Ramos (cell line): ENCODE measurements around the gene FAM168A.
"Not testable (repeated sequence)": the region's sequence is repeated elsewhere in the genome, so short reads cannot be mapped to it uniquely, and the experiment has no call there.

ENCODE experiments used
- in situ Hi-C: fragments of 300-500 bp; cut with MboI; formaldehyde crosslinking; loops from one replicate; pipeline ENCODE4 v1.14.3; 2022; ENCODE audit warnings: low sequenced_read_pairs; ENCODE audit not compliant: unreplicated experiment

Gene FAM168A

DNA sequence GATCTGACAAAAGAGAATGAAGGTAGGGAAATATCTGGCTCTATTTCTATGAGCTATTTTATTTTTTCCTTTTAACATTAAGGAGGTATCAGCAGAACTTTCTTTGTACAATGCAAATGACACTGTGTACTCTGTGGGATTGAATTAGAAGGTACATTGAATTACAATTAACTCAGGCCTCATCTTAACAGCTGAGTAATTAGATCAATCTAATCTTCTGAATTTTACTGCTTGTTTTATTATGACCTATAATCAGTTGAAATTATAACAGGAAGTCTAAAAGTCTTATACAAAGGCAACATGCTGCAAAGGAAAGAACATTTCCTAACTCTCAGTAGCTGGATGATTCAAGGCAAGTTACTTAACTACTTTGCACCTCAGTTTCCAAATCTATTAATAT, 151.9 kb downstream of the FAM168A start:
- in situ Hi-C loops = no loop called here

- in situ Hi-C loops = no loop called here
Observed at GRCh38 chr11:73439002-73439843, 158.7 kb downstream of the FAM168A start.

- in situ Hi-C loops = not testable (repeated sequence)
Observed at GRCh38 chr11:73436859-73437258, 161.1 kb downstream of the FAM168A start.

DNA sequence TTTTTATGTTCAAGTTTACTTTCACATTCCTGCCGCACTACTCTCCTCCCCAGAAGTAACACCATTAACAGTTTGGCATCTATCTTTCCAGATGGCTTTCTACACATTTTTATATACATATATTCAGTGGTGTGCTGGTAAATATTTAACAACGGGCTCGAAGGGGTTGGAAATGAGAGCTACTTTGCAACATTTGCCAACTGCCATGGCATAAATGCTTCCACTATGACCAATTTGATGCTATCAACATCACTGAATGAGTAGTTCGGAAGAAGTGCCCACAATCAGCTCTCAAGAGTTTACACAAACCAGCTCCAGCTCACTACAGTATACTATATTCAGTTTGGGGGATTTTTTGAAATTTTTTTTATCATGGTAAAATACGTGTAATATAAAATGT, 166.5 kb downstream of the FAM168A start:
- in situ Hi-C loops = no loop called here

DNA sequence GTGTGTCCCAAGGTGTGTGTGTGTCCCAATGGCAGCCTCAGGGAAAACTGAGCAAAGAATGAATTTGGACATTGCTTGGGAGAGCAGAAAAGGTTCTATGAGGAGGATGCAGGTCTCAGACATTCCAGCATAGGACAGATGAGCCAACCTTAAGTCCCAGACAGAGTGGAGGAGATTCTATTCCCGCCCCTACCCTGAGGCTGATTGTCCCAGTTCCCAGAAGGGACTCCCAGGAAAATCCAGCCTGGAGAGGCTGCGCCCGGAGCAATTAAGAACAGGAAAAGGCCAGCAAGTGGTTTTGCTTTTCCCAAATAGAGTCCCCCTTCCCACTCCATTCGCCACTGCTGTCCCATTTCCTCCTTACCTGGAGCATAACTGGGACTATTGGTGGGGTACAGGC, 167.6 kb downstream of the FAM168A start:
- in situ Hi-C loops = no loop called here

DNA sequence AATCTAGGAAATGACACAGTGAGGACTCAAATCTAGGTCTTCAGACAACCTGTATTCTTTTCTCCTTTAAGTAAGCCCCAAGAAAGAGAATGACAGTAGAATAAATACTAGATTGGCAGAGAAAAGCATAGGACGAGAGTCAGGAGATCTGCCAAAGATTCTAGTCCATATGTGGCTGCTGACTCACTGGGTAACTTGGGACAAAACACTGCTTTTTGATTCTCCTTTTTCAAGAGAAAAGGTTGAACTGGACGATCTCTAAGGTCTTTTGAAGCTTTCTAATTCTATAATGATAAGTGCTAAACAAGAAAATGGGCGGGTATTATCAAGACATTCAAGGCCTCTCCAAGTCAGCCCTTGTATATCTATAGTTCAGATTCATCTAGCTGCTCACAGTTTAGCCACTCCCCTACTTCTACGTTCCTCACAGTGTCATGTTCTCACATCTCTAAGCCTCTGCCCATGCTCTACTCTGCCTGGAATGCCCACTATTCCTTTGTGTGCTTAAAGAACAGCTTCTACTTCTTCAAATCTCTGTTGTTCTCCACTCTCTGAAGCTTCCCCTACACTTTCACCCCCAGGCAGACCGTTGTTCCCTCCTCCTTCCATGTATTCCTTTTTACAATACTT, 168.7 kb downstream of the FAM168A start:
- in situ Hi-C loops = no loop called here

- in situ Hi-C loops = no loop called here
Observed at GRCh38 chr11:73428699-73429098, 169.2 kb downstream of the FAM168A start.

GRCh38 chr11:73428227-73428626, 169.7 kb downstream of the FAM168A start:
- in situ Hi-C loops = no loop called here

GRCh38 chr11:73426219-73426850, 171.6 kb downstream of the FAM168A start:
- in situ Hi-C loops = no loop called here

GRCh38 chr11:73425108-73425507, 172.8 kb downstream of the FAM168A start:
- in situ Hi-C loops = no loop called here

DNA sequence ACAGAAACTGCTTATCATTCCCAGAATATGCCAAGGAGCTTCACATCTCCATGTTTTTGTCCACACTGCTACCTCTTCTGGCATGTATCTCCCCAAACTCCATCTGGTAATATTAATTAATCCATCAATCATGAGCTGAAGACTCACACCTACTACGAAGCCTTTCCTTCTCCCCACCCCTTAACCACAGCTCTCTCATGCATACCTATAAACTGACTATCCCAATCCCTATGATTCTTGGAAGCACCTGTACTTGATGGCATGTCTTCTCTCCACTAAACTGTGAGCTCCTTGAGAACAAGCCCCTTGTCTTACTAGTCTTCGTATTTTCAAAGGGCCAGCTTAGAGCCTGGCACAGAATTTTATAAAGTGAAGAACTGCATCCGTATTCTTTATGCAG, 174.4 kb downstream of the FAM168A start:
- in situ Hi-C loops = no loop called here

DNA sequence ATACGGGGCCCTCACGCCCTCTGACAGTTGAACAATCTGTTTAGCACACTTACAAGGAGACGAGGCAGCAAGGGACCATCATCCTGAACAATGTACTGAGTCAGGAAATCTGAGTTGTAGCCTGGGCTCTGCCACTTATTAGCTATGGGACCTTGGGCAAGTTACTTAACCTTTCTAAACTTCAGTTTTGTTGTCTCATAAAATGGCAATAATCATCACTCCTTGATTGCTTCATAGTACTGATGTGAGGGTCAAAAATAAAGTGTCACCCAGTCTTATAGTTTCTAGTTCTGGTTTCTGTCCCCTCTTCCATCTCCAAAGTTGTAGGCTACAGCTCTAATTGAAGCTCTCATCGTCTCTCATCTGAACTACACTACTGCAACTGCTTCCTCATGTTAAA, 175.0 kb downstream of the FAM168A start:
- in situ Hi-C loops = no loop called here

DNA sequence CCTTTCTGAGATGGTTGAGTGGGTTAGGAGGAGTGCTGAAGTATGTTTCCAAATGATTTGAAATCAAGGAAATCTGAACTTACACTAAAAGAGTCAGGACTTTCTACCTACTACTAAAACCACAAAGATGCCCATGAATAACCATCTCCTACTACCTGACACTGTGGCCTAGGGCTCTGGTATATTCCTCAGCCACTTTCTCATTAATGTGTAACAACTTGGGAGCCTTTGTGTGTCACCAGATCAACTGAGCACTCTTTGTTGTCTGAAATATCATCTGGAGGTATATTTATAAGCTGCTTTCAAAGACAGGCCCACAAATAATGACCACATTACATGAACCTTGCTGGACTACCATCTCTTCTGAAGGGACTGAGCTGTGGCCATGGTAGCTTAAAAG, 177.8 kb downstream of the FAM168A start:
- in situ Hi-C loops = no loop called here

DNA sequence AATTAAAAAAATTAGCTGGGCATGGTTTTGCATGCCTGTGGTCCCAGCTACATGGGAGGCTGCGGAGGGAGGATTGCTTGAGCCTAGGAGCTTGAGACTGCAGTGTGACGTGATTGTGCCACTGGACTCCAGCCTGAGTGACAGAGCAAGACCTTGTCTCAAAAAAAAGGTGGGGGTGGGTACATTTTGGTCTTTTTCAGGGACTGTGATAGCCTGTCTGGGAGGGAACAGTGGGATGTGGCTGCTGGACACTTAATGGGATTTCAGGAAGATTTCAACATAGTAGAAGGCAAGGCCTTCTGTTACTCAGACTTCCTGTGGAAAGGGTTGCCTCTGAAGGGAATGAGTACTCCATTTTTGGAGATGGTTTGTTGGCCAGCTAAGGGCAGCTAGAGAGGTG, 181.1 kb downstream of the FAM168A start:
- in situ Hi-C loops = no loop called here

- in situ Hi-C loops = no loop called here
Observed at GRCh38 chr11:73415854-73416615, 181.9 kb downstream of the FAM168A start.

GRCh38 chr11:73414977-73415651, 182.8 kb downstream of the FAM168A start:
- in situ Hi-C loops = no loop called here

GRCh38 chr11:73413256-73413655, 184.7 kb downstream of the FAM168A start:
- in situ Hi-C loops = no loop called here

DNA sequence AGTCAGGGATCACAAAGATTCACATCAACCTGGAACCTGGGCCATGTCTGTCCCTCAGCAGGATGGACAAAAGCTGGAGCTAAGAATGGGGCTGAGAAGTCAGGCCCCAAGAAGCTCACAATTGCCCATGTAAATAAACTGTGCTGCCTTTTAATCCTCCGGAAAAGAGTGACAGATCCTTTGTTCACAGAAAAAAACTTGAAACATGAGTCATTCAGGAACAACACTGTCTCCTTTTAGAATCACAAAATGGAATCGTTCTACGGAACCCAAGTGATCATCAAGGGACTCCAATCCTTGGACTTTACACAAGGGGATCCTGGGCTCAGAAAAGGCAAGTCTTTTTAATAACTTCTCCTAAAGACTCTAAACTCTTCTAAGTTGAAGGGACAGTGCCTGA, 185.6 kb downstream of the FAM168A start:
- in situ Hi-C loops = no loop called here

- in situ Hi-C loops = no loop called here
Observed at GRCh38 chr11:73411031-73411430, 186.9 kb downstream of the FAM168A start.

- in situ Hi-C loops = no loop called here
Observed at GRCh38 chr11:73410627-73411026, 187.3 kb downstream of the FAM168A start.
